Neutrophil (primary cell): ENCODE data around the gene MKX.

ENCODE experiments used
- H3K27ac ChIP-seq: fragments of 200-600 bp; sonication (generic); 2 replicates; pipeline ENCODE4 v1.5.1; 2016; ENCODE audit warnings: mild to moderate bottlenecking, moderate library complexity
- H3K27me3 ChIP-seq: fragments of 200-600 bp; sonication (generic); 2 replicates; pipeline ENCODE4 v1.6.0; 2016; ENCODE audit warnings: mild to moderate bottlenecking
- H3K36me3 ChIP-seq: fragments of 200-600 bp; sonication (generic); 2 replicates; pipeline ENCODE4 v1.5.1; 2017
- H3K4me1 ChIP-seq, 2 experiments: fragments of 200-600 bp in 1 of 2; sonication (generic) in 1 of 2; 1 replicate in 1 of 2; 2 replicates in 1 of 2; pipeline versions ENCODE4 v1.5.1 to v1.6.1; 2013 to 2016; ENCODE audit warnings: low read depth in 1 of 2, low read length in 1 of 2, mild to moderate bottlenecking in 1 of 2, moderate library complexity in 1 of 2; ENCODE audit not compliant: control insufficient read depth in 1 of 2, insufficient read depth in 1 of 2
- H3K4me3 ChIP-seq, 2 experiments: fragments of 200-600 bp in 1 of 2; sonication (generic) in 1 of 2; 1 replicate in 1 of 2; 2 replicates in 1 of 2; pipeline ENCODE4 v1.5.1; 2013 to 2016; ENCODE audit warnings: low read depth in 1 of 2, low read length in 1 of 2, mild to moderate bottlenecking in 1 of 2, moderate library complexity in 1 of 2
- H3K9me3 ChIP-seq: fragments of 200-600 bp; sonication (generic); 2 replicates; pipeline ENCODE4 v1.5.1; 2016
- TF ChIP-seq, protein P1 (sequence below): fragments of 200-600 bp; sonication (generic); IDR thresholded peaks from 2 replicates; pipeline ENCODE4 v1.5.1; 2016; ENCODE audit warnings: antibody characterized with exemption

The MKX gene

DNA sequence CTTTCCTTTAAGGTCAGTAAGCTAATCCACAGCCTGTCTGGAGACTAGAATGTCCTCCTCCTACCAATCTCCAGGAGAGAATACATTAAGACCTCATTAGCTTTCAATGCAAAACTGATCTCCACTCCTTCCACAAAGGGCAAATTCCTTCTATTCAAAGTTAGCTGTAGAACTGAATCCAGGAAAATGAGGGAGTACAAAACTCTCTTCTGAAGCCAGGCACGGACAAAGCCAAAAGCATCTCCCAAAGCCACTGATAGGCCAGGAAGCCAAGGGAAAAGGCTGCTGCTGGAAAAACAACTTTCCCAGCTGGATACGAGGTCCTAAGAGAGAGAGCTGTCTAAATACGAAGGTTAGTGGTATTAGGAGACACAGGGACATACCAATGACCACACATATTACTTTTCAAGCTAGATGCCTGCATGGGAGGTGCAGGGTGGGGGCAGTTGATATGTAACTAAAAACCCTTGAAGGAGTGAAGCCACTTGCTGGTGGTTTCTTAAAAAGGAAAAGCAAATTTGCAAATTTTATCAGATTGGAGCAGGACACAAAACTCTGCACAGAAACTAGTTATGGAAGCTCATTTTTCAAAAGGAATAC is 43.6 kb downstream of the MKX start:
- no peaks in the 10 kb centered on the region for H3K4me1 ChIP-seq
- no peaks in the 10 kb centered on the region for H3K36me3 ChIP-seq
- H3K4me3 ChIP-seq, result no peak overlapping the region
- no peak overlapping the region for H3K27ac ChIP-seq
- no peaks in the 10 kb centered on the region for H3K9me3 ChIP-seq
- TF ChIP-seq, protein P1, sequence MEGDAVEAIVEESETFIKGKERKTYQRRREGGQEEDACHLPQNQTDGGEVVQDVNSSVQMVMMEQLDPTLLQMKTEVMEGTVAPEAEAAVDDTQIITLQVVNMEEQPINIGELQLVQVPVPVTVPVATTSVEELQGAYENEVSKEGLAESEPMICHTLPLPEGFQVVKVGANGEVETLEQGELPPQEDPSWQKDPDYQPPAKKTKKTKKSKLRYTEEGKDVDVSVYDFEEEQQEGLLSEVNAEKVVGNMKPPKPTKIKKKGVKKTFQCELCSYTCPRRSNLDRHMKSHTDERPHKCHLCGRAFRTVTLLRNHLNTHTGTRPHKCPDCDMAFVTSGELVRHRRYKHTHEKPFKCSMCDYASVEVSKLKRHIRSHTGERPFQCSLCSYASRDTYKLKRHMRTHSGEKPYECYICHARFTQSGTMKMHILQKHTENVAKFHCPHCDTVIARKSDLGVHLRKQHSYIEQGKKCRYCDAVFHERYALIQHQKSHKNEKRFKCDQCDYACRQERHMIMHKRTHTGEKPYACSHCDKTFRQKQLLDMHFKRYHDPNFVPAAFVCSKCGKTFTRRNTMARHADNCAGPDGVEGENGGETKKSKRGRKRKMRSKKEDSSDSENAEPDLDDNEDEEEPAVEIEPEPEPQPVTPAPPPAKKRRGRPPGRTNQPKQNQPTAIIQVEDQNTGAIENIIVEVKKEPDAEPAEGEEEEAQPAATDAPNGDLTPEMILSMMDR, result no peak
- no peaks in the 10 kb centered on the region for H3K27me3 ChIP-seq

DNA sequence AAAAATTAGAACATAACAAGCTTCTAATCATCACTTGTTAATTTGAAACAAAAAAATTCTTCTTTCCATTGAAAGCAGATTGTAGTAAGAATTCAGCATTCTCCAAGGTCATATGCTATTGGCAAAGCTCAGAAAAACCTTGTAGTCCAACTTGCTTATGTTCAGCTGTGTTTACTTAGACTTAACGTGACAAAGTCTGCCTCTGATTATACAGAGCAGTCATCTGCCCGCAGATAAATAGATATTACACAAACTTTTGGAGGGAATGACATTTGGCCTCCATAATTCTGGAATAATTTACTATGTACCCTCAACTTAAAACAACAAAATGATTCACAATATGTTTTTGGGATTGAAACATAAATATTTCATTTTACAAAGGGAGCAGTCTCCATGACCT is 45.8 kb downstream of the MKX start:
- Histone ChIP-seq H3K27ac (no peak overlapping the region), H3K9me3 (no peaks in the 10 kb centered on the region), H3K36me3 (no peaks in the 10 kb centered on the region), H3K4me1 (no peaks in the 10 kb centered on the region), H3K27me3 (no peaks in the 10 kb centered on the region), H3K4me3 (no peak overlapping the region)
- TF ChIP-seq, protein P1, result no peak

DNA sequence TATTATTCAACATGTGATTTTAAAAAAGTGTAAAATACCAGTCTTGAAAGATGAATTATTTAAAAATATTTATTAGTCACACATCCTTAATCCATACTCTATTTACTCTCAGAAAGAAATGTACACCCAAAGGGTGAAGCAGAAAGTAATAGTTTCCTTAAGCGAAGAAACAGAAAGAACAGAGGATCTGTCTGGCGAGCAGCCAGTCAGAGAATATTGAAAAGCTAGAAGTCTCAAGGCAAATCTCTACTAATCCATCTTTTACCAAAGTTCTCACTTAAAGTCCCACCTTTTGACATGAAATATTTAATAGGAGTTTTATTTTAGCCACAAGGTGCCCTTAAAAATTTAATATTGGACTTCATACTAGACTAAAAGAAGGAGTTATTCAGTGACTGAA is 46.7 kb downstream of the MKX start:
- TF ChIP-seq, protein P1, result no peak
- H3K9me3 ChIP-seq, result no peaks in the 10 kb centered on the region
- H3K36me3 ChIP-seq, result no peaks in the 10 kb centered on the region
- no peaks in the 10 kb centered on the region for H3K27me3 ChIP-seq
- H3K4me1 ChIP-seq, result no peaks in the 10 kb centered on the region
- H3K27ac ChIP-seq, result no peak overlapping the region
- H3K4me3 ChIP-seq, result no peak overlapping the region

DNA sequence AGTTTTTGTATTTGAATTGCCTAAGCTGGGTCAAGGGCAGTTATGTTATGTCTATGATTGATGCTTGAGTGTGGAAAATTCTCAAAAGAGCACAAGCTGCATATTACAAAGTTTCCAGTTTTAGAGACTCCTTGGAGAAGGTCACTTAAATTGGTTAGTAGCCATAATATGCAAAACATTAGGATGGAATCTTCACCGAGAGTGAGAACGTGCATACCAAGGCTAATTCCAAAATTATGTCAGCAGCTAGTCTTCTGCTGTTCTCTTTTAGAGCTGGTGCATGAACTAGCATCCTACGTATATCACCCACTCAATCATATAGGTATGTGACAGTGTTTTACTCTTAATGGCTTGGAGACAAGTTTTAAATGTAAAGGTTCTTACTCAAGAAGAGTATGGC is 49.2 kb downstream of the MKX start:
- Histone ChIP-seq H3K9me3 (no peaks in the 10 kb centered on the region), H3K4me3 (no peak overlapping the region), H3K27me3 (no peaks in the 10 kb centered on the region), H3K27ac (no peak overlapping the region), H3K36me3 (no peaks in the 10 kb centered on the region), H3K4me1 (no peaks in the 10 kb centered on the region)
- TF ChIP-seq, protein P1, result no peak

DNA sequence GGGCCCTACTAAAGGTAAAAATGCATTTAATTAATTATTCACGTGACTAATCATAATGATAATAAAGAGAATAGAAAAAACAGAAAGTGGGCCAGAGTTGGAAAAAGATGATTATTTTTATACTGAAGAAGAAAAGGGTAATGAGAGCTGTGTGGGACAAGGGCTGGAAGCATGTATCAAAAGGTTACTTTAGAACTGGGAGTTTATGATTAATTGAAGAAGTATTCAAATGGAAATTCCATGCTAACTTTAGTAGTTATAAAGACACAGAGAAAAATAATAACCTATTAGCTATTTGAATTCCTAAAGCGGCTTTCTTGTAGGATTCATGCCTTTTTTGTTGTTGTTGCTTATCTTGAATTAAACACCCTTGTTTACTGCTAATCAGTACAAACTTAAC is 49.9 kb downstream of the MKX start:
- H3K4me1 ChIP-seq, result no peaks in the 10 kb centered on the region
- H3K36me3 ChIP-seq, result no peaks in the 10 kb centered on the region
- H3K9me3 ChIP-seq, result no peaks in the 10 kb centered on the region
- no peak overlapping the region for H3K4me3 ChIP-seq
- no peaks in the 10 kb centered on the region for H3K27me3 ChIP-seq
- no peak overlapping the region for H3K27ac ChIP-seq
- TF ChIP-seq, protein P1, result no peak

DNA sequence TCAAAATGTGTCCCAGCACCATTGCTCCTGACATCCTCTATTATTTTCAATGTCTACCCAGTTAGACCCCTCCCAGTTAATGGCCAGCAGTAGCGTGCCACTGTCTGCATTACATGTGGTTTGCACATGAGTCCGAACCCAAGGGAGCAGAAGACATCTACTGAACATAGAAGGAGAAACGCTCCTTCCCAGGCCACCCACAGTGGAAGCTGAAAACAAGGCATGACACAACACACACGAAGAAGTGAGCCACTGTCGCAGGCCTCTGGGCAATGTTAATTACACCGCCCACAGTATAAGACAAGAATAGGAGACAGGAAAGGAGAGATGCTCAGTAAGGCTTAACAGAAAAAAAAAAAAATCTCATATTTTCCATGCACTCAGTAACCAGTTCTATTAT is 50.5 kb downstream of the MKX start:
- no peak overlapping the region for H3K4me3 ChIP-seq
- no peaks in the 10 kb centered on the region for H3K4me1 ChIP-seq
- no peaks in the 10 kb centered on the region for H3K36me3 ChIP-seq
- H3K27ac ChIP-seq, result no peak overlapping the region
- no peaks in the 10 kb centered on the region for H3K9me3 ChIP-seq
- TF ChIP-seq, protein P1, result no peak
- no peaks in the 10 kb centered on the region for H3K27me3 ChIP-seq
